ENCODE results near the gene ADAP1.

- TF ChIP-seq CTCF (IDR thresholded peaks at IDR 0.05 in 2 of 3, conservative IDR thresholded peaks at IDR 0.05 in 1 of 3; ENCODE audit: borderline replicate concordance in 1 of 3, insufficient read depth in 1 of 3, low read depth in 2 of 3, low read length in 2 of 3) = no peak
- no peak for TF ChIP-seq RAD21 (IDR thresholded peaks at IDR 0.05; ENCODE audit: low read depth)
- no peak for TF ChIP-seq POLR2A (IDR thresholded peaks at IDR 0.05; ENCODE audit: borderline replicate concordance, extremely low read depth, insufficient read depth, insufficient read length)
- TF ChIP-seq SIN3A (IDR thresholded peaks at IDR 0.05; ENCODE audit: low read depth) = no peak
Measured at GRCh38 chr7:907158-907980, 47.1 kb downstream of the ADAP1 start.
